ENCODE results near the gene FZD10. TPM values are rescaled to one million over a fixed set of nuclear protein-coding genes. Genes with fewer than 3 reads are reported as not detected.

Gene FZD10
- total and polyA plus RNA-seq, 2 of the 4 experiments (the other 2 are of a cell fraction), result not detected

DNA sequence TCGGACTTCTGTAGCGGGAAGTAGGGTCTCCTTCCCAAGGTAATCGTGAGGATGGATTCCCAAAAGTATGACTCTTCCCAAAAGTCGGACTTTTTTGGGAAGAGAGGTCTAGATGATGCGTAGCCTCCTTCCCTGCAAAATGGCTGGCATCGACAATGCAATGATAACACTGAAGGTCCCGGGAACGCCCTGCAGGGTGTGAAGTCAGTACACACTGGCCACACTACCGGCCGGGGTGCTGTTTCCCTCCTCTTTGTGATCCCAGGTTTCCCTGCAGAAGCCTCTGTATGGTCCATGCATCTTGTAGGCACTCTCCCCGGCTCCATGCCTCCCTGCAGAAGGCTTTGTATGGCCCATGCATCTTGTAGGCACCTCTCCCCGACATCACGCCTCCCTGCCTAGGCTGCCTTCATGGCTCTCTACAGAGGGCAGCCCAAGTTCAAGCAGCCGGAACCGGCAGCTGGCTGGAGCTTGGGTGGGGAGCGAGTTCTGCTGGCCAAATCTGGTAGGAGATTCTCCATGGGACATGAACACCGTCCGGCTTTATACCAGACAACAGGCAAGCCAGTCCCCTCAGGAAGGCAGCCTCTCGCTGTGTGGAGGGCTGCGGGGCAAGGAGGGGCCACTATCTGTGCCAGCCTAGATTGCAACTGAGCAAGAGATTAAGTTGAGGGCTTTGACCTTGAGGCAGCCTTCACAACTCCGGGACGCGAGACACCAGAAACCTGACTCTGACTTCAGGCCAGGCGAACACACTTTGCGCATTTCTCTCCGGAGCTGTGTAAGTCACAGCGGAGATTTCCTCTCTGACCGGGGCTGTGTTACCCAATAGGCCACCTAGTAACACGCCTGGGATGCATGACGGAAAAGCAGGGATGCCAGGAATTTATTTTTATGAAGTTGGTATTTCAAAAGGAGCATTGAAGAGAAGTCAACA is 23.5 kb downstream of the FZD10 start:
- H2AK9ac ChIP-seq (replicated peaks; ENCODE audit: low read depth, low read length, poor library complexity), result no peak overlapping the region
- no peak for DNase-seq
- intact Hi-C loops (cut with micrococcal nuclease) (no loop called here), in situ Hi-C loops (cut with MboI; ENCODE audit: low sequenced_read_pairs) (no loop called here), dilution Hi-C loops (cut with HindIII; ENCODE audit: low sequenced_read_pairs, unreplicated experiment) (no loop called here)
- H2BK120ac ChIP-seq (ENCODE audit: low read depth, low read length), result no peak overlapping the region
- no peak overlapping the region for H4K91ac ChIP-seq (ENCODE audit: insufficient read depth, low read depth, low read length)
- ChIA-PET POLR2A (ENCODE audit: unreplicated experiment) (no interaction called here), CTCF (no interaction called here)
- no peak overlapping the region for H4K8ac ChIP-seq (ENCODE audit: low read depth in 2 of 2, low read length in 2 of 2)
- H3K56ac ChIP-seq (ENCODE audit: extremely low read depth, insufficient read depth, low read length), result no peak overlapping the region
- no peak overlapping the region for H3K27ac ChIP-seq (ENCODE audit: insufficient read depth, low read length)
- no peak overlapping the region for H3K18ac ChIP-seq (ENCODE audit: low read depth, low read length)
- H3K4me2 ChIP-seq (ENCODE audit: low read depth, low read length), result no peak overlapping the region
- no peak overlapping the region for H3K23ac ChIP-seq (ENCODE audit: low read depth, low read length)
- H3K79me1 ChIP-seq (ENCODE audit: low read depth in 1 of 2, low read length in 2 of 2), result no peaks in the 10 kb centered on the region
- no peak overlapping the region for H2AK5ac ChIP-seq (ENCODE audit: low read depth, low read length)
- no peak overlapping the region for H3K4me3 ChIP-seq (ENCODE audit: insufficient read depth, low read depth, low read length)
- H3K4ac ChIP-seq (ENCODE audit: low read depth, low read length), result no peak overlapping the region
- TF ChIP-seq, protein P1, sequence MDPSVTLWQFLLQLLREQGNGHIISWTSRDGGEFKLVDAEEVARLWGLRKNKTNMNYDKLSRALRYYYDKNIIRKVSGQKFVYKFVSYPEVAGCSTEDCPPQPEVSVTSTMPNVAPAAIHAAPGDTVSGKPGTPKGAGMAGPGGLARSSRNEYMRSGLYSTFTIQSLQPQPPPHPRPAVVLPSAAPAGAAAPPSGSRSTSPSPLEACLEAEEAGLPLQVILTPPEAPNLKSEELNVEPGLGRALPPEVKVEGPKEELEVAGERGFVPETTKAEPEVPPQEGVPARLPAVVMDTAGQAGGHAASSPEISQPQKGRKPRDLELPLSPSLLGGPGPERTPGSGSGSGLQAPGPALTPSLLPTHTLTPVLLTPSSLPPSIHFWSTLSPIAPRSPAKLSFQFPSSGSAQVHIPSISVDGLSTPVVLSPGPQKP (IDR thresholded peaks at IDR 0.05; ENCODE audit: borderline replicate concordance, low read depth, low read length), result no peak
- no peak overlapping the region for H2BK5ac ChIP-seq (ENCODE audit: low read depth, low read length, poor library complexity, severe bottlenecking)
- H3K9me1 ChIP-seq (ENCODE audit: insufficient read depth, low read length), result no peaks in the 10 kb centered on the region
- ATAC-seq (ENCODE audit: low read depth), result no peak
- H3K14ac ChIP-seq (replicated peaks; ENCODE audit: low read depth, low read length), result no peak overlapping the region
- H3K4me1 ChIP-seq (ENCODE audit: control insufficient read depth, insufficient read depth, low read length), result no peaks in the 10 kb centered on the region
- peaks cover 36% of the 10 kb centered on the region for H3K9me3 ChIP-seq (ENCODE audit: control insufficient read depth, insufficient read depth, low read length)
- no peaks in the 10 kb centered on the region for H3K36me3 ChIP-seq (ENCODE audit: control insufficient read depth, insufficient read depth, low read length)
- WGBS, 2 experiments (ENCODE audit: extremely low coverage in 2 of 2, insufficient read length in 1 of 2), result 71% methylated on average over 8 of the region's 30 CpGs; no CpG with 5 or more reads in 1 of the 2 experiments
- no peak overlapping the region for H2AFZ ChIP-seq (replicated peaks; ENCODE audit: low read length, poor library complexity)
- H4K5ac ChIP-seq (ENCODE audit: low read depth, low read length), result no peak overlapping the region
- no peak overlapping the region for H2BK20ac ChIP-seq (ENCODE audit: low read depth, low read length)
- no peak overlapping the region for H2BK15ac ChIP-seq (ENCODE audit: low read depth, low read length)
- H3K27me3 ChIP-seq (ENCODE audit: control insufficient read depth, insufficient read depth, low read length), result no peaks in the 10 kb centered on the region
- no peak overlapping the region for H3K9ac ChIP-seq (ENCODE audit: low read depth, low read length)
- BruUV-seq (replicated peaks), result no TSS peak
- H4K20me1 ChIP-seq (ENCODE audit: insufficient read depth, low read length), result no peaks in the 10 kb centered on the region

All from IMR-90 (cell line).